ENCODE measurements around the gene CYP1A2.

CYP1A2 gene

DNA sequence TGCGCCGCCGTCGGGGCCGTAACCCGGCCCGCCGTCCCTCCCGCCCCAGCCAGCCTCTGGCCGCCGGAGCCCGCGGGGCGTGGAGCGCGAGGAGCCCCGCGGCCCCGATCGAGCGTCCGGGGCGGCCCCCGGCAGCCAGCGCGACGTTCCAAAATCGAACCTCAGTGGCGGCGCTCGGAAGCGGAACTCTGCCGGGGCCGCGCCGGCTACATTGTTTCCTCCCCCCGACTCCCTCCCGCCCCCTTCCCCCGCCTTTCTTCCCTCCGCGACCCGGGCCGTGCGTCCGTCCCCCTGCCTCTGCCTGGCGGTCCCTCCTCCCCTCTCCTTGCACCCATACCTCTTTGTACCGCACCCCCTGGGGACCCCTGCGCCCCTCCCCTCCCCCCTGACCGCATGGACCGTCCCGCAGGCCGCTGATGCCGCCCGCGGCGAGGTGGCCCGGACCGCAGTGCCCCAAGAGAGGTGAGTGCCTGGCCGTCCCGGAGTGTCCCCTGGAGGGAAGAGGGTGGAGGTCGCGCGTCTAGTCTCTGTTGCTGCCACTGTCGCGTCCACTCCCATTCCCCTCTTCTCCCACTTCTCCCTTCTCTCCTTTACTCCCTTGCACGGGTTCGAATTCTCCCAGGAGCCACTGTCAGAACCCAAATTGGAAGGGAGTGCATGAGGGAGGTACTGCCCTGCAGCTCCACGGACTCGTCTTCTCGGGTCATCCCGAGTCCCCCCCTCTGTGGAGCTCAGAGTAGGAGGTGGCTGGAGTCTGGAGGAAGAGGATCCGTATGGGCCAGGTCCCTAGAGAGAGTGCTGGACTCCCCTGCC lies 33.8 kb downstream of the CYP1A2 start:
- H3K79me2 ChIP-seq (ENCODE audit: insufficient read depth, low read length), result peaks cover 56% of the 10 kb centered on the region
- DNase-seq (peak; percentile 60), ATAC-seq (ENCODE audit: insufficient read depth, low read depth) (no peak)
- peaks cover 53% of the 10 kb centered on the region for H4K20me1 ChIP-seq (ENCODE audit: insufficient read depth, low read length)
- H2AFZ ChIP-seq (ENCODE audit: low read depth, low read length), result peak overlapping the region; percentile 68
- H3K4me3 ChIP-seq (ENCODE audit: low read depth in 1 of 2, low read length in 2 of 2), result peak overlapping the region; percentile 86 to 96; a peak in 3 of 4 replicates
- peaks cover 18% of the 10 kb centered on the region for H3K36me3 ChIP-seq (ENCODE audit: insufficient read depth, low read length)
- peak overlapping the region; percentile 89 for H3K9ac ChIP-seq (ENCODE audit: low read depth, low read length)
- H3K27me3 ChIP-seq (ENCODE audit: insufficient read depth, low read length, poor library complexity), result no peaks in the 10 kb centered on the region
- H3K4me1 ChIP-seq (ENCODE audit: insufficient read depth, low read length), result peaks cover 91% of the 10 kb centered on the region
- peak overlapping the region; percentile 88 for H3K27ac ChIP-seq (ENCODE audit: low read length)
- H3K9me3 ChIP-seq (ENCODE audit: insufficient read depth, low read length, severe bottlenecking), result no peaks in the 10 kb centered on the region
- TF ChIP-seq EZH2 (IDR thresholded peaks at IDR 0.05; ENCODE audit: borderline replicate concordance, low read depth, low read length, severe bottlenecking), result no peak
- TF ChIP-seq, protein P1, sequence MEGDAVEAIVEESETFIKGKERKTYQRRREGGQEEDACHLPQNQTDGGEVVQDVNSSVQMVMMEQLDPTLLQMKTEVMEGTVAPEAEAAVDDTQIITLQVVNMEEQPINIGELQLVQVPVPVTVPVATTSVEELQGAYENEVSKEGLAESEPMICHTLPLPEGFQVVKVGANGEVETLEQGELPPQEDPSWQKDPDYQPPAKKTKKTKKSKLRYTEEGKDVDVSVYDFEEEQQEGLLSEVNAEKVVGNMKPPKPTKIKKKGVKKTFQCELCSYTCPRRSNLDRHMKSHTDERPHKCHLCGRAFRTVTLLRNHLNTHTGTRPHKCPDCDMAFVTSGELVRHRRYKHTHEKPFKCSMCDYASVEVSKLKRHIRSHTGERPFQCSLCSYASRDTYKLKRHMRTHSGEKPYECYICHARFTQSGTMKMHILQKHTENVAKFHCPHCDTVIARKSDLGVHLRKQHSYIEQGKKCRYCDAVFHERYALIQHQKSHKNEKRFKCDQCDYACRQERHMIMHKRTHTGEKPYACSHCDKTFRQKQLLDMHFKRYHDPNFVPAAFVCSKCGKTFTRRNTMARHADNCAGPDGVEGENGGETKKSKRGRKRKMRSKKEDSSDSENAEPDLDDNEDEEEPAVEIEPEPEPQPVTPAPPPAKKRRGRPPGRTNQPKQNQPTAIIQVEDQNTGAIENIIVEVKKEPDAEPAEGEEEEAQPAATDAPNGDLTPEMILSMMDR (IDR thresholded peaks at IDR 0.05; ENCODE audit: borderline replicate concordance, extremely low read depth, low read length, poor library complexity, severe bottlenecking), result no peak
- H3K4me2 ChIP-seq (ENCODE audit: insufficient read depth, low read length), result peak overlapping the region; percentile 97

DNA sequence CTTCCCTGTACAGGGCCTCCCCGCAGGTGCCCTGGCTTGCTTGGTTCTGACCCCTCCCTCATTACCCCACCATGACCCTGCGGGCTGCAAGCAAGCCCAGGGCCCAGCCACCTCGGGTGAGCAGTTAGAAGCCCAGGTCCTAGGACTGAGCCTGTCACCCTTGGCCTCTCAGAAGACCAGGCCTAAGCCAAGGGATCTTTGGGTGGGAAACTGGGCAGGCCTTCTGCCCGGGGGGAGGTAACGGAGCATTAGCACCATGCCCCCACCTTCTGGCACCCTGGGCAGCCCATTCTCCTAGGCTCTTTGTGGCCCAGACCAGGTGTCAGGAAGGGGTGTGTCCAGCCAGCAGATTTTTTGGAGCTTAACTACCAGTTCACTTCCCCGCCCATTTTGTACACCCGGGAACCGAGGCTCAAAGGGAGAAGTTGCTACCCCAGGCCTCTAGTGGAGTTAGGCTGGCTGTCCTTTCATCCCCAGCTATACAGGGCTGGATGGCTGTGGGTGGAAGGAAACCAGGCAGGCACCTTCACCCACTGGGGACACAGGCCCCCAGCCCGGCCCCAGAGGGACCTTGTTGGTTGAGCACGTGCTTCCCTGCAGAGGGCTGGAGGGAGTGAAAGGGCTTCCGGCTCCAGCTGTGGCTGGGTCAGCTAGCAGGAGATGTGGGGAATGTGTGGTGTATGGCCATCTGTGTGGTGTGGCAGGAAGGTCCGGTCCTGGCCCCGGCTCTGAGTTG lies 34.6 kb downstream of the CYP1A2 start:
- Histone ChIP-seq H3K36me3 (ENCODE audit: insufficient read depth, low read length) (peaks cover 18% of the 10 kb centered on the region), H3K4me1 (ENCODE audit: insufficient read depth, low read length) (peaks cover 91% of the 10 kb centered on the region), H3K4me2 (ENCODE audit: insufficient read depth, low read length) (peak overlapping the region; percentile 97), H3K9me3 (ENCODE audit: insufficient read depth, low read length, severe bottlenecking) (no peaks in the 10 kb centered on the region), H3K9ac (ENCODE audit: low read depth, low read length) (peak overlapping the region; percentile 89), H3K27me3 (ENCODE audit: insufficient read depth, low read length, poor library complexity) (no peaks in the 10 kb centered on the region), H3K27ac (ENCODE audit: low read length) (peak overlapping the region; percentile 88), H2AFZ (ENCODE audit: low read depth, low read length) (no peak overlapping the region), H4K20me1 (ENCODE audit: insufficient read depth, low read length) (peaks cover 56% of the 10 kb centered on the region), H3K4me3 (ENCODE audit: low read depth in 1 of 2, low read length in 2 of 2) (peak overlapping the region; percentile 86 to 96; a peak in 3 of 4 replicates), H3K79me2 (ENCODE audit: insufficient read depth, low read length) (peaks cover 60% of the 10 kb centered on the region)
- ATAC-seq (ENCODE audit: insufficient read depth, low read depth), result no peak
- TF ChIP-seq, protein P1 (IDR thresholded peaks at IDR 0.05; ENCODE audit: borderline replicate concordance, extremely low read depth, low read length, poor library complexity, severe bottlenecking), result no peak
- TF ChIP-seq EZH2 (IDR thresholded peaks at IDR 0.05; ENCODE audit: borderline replicate concordance, low read depth, low read length, severe bottlenecking), result no peak
- DNase-seq, result peak; percentile 68

DNA sequence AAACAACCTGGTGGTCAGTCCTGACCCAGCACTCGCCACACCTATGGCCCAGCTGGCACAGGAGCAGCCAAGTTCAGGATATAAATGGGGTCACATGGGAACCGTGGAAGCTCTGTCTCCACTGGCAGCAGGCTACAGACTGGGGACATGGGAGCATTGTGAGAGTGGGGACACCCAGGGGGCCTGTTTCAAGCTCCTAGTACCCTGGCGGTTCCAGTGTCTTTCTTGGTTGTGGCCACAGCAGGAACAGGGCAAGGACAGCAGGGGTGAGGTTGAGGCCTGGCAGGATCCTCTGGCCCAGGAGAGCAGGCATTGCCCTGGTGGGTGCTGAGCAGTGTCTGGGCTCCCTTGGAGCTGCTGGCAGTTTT lies 35.1 kb downstream of the CYP1A2 start:
- H3K79me2 ChIP-seq (ENCODE audit: insufficient read depth, low read length), result peaks cover 66% of the 10 kb centered on the region
- no peaks in the 10 kb centered on the region for H3K9me3 ChIP-seq (ENCODE audit: insufficient read depth, low read length, severe bottlenecking)
- no peak for ATAC-seq (ENCODE audit: insufficient read depth, low read depth)
- H3K4me3 ChIP-seq (ENCODE audit: low read depth in 1 of 2, low read length in 2 of 2), result peak overlapping the region; percentile 86 to 96; a peak in 3 of 4 replicates
- no peaks in the 10 kb centered on the region for H3K27me3 ChIP-seq (ENCODE audit: insufficient read depth, low read length, poor library complexity)
- H3K4me1 ChIP-seq (ENCODE audit: insufficient read depth, low read length), result peaks cover 91% of the 10 kb centered on the region
- peak overlapping the region; percentile 88 for H3K27ac ChIP-seq (ENCODE audit: low read length)
- peaks cover 62% of the 10 kb centered on the region for H4K20me1 ChIP-seq (ENCODE audit: insufficient read depth, low read length)
- H3K4me2 ChIP-seq (ENCODE audit: insufficient read depth, low read length), result peak overlapping the region; percentile 97
- H3K36me3 ChIP-seq (ENCODE audit: insufficient read depth, low read length), result peaks cover 24% of the 10 kb centered on the region
- no peak overlapping the region for H2AFZ ChIP-seq (ENCODE audit: low read depth, low read length)
- no peak for DNase-seq
- TF ChIP-seq, protein P1 (IDR thresholded peaks at IDR 0.05; ENCODE audit: borderline replicate concordance, extremely low read depth, low read length, poor library complexity, severe bottlenecking), result no peak
- no peak for TF ChIP-seq EZH2 (IDR thresholded peaks at IDR 0.05; ENCODE audit: borderline replicate concordance, low read depth, low read length, severe bottlenecking)
- peak overlapping the region; percentile 89 for H3K9ac ChIP-seq (ENCODE audit: low read depth, low read length)

All from DND-41 (cell line).